Measurements from ENCODE around the gene BABAM2.
"Not testable (repeated sequence)": the region's sequence is repeated elsewhere in the genome, so short reads cannot be mapped to it uniquely, and the experiment has no call there.

DNA sequence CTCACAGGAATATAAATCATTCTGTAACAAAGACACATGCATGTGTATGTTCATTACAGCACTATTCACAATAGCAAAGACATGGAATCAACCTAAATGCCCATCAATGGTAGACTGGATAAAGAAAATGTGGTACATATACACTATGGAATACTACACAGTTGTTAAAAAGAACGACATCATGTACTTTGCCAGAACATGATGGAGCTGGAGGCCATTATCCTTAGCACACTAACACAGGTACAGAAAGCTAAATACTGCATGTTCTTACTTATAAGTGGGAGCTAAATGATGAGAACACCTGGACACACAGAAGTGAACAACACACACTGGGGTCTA, 8.0 kb upstream of the BABAM2 start:
- TF ChIP-seq, protein P1, sequence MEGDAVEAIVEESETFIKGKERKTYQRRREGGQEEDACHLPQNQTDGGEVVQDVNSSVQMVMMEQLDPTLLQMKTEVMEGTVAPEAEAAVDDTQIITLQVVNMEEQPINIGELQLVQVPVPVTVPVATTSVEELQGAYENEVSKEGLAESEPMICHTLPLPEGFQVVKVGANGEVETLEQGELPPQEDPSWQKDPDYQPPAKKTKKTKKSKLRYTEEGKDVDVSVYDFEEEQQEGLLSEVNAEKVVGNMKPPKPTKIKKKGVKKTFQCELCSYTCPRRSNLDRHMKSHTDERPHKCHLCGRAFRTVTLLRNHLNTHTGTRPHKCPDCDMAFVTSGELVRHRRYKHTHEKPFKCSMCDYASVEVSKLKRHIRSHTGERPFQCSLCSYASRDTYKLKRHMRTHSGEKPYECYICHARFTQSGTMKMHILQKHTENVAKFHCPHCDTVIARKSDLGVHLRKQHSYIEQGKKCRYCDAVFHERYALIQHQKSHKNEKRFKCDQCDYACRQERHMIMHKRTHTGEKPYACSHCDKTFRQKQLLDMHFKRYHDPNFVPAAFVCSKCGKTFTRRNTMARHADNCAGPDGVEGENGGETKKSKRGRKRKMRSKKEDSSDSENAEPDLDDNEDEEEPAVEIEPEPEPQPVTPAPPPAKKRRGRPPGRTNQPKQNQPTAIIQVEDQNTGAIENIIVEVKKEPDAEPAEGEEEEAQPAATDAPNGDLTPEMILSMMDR (IDR thresholded peaks at IDR 0.05 in 2 of 3, conservative IDR thresholded peaks at IDR 0.05 in 1 of 3; ENCODE audit: control insufficient read depth in 2 of 3, extremely low read depth in 1 of 3, insufficient read depth in 1 of 3, low read depth in 3 of 3, low read length in 3 of 3) = not testable (repeated sequence)
- TF ChIP-seq SP1 (IDR thresholded peaks at IDR 0.05; ENCODE audit: low read depth, low read length); TCF7 (IDR thresholded peaks at IDR 0.05; ENCODE audit: borderline replicate concordance); GABPA (IDR thresholded peaks at IDR 0.05; ENCODE audit: low read depth); JUND (IDR thresholded peaks at IDR 0.05; ENCODE audit: low read depth, low read length); FOXM1 (IDR thresholded peaks at IDR 0.05; ENCODE audit: low read depth, low read length); EZH2 (IDR thresholded peaks at IDR 0.05; ENCODE audit: borderline replicate concordance, control insufficient read depth, low read depth, low read length); SRF (IDR thresholded peaks at IDR 0.05; ENCODE audit: low read depth in 2 of 2, low read length in 2 of 2): not testable (repeated sequence)
- TF ChIP-seq, protein P2, sequence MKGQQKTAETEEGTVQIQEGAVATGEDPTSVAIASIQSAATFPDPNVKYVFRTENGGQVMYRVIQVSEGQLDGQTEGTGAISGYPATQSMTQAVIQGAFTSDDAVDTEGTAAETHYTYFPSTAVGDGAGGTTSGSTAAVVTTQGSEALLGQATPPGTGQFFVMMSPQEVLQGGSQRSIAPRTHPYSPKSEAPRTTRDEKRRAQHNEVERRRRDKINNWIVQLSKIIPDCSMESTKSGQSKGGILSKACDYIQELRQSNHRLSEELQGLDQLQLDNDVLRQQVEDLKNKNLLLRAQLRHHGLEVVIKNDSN (IDR thresholded peaks at IDR 0.05; ENCODE audit: borderline replicate concordance, extremely low read length, insufficient read depth, low read depth, low read length) = not testable (repeated sequence)
- TF ChIP-seq, protein P3, sequence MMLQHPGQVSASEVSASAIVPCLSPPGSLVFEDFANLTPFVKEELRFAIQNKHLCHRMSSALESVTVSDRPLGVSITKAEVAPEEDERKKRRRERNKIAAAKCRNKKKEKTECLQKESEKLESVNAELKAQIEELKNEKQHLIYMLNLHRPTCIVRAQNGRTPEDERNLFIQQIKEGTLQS (IDR thresholded peaks at IDR 0.05; ENCODE audit: borderline replicate concordance, extremely low read depth, low read depth, low read length) = not testable (repeated sequence)
- TF ChIP-seq, protein P4, sequence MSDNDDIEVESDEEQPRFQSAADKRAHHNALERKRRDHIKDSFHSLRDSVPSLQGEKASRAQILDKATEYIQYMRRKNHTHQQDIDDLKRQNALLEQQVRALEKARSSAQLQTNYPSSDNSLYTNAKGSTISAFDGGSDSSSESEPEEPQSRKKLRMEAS (IDR thresholded peaks at IDR 0.05; ENCODE audit: low read depth, low read length) = not testable (repeated sequence)
